GM12878 (cell line): ENCODE measurements around the gene OR5B3. TPM values are rescaled to one million over a fixed set of nuclear protein-coding genes. Genes with fewer than 3 reads are reported as not detected.

Source experiments
- ATAC-seq: fragments of 200-7000 bp; cut with Tn5 transposase; 3 replicates; pipeline ENCODE4 v1.9.1; 2020; ENCODE audit warnings: mild to moderate bottlenecking, moderate library complexity
- BruUV-seq: library from RNA; stranded (reverse); fragments of 400-500 nt; replicated peaks from 2 replicates; lab custom pipeline; 2021; lab: Mats Ljungman, UMichigan
- CTCF ChIA-PET: fragments of 300-600 bp; sonication (Branson Sonifier 250); formaldehyde crosslinking; extraction: SDS; loops from one replicate; lab custom pipeline; 2021; ENCODE audit warnings: inconsistent platforms; lab: Yijun Ruan, JAX
- POLR2A ChIA-PET: fragments of 350-600 bp; formaldehyde crosslinking; extraction: SDS; loops from one replicate; lab custom pipeline; 2021; ENCODE audit warnings: inconsistent platforms; lab: Charles Lee
- RAD21 ChIA-PET: fragments of 300-600 bp; sonication (Branson Sonifier 250); formaldehyde crosslinking; loops from one replicate; lab custom pipeline; 2023; ENCODE audit warnings: antibody characterized with exemption; ENCODE audit not compliant: unreplicated experiment; lab: Charles Lee
- SMC1A ChIA-PET: fragments of 300-600 bp; sonication (Branson Sonifier 250); formaldehyde crosslinking; loops from one replicate; lab custom pipeline; 2023; ENCODE audit not compliant: unreplicated experiment, uncharacterized antibody; lab: Charles Lee
- DNase-seq: peaks from one replicate; pipeline ENCODE4 v3.0.0-alpha.2; 2011; ENCODE audit warnings: low read depth, low spot score
- FAIRE-seq: peaks from 3 replicates; lab custom pipeline; 2011; peaks lifted over from hg19 to GRCh38; lab: Jason Lieb, UNC
- H2AFZ ChIP-seq: 2 replicates; pipeline ENCODE4 v1.6.0; 2011; ENCODE audit warnings: low read depth, low read length, control low read depth; ENCODE audit not compliant: control insufficient read depth
- H3K27ac ChIP-seq: 2 replicates; pipeline ENCODE4 v1.5.1; 2011; ENCODE audit warnings: control low read depth; ENCODE audit not compliant: control insufficient read depth, insufficient read depth
- H3K27me3 ChIP-seq, 2 experiments: replicated peaks in 1 of 2; 2 replicates each; pipeline versions ENCODE4 v1.6.0 to v1.6.1; 2011; ENCODE audit warnings: low read length in 1 of 2; ENCODE audit not compliant: control insufficient read depth in 2 of 2, insufficient read depth in 2 of 2
- H3K36me3 ChIP-seq, 2 experiments: 2 replicates each; pipeline ENCODE4 v1.5.1; 2011; ENCODE audit warnings: low read length in 1 of 2; ENCODE audit not compliant: control insufficient read depth in 2 of 2, insufficient read depth in 2 of 2
- H3K4me1 ChIP-seq: 2 replicates; pipeline ENCODE4 v1.6.1; 2011; ENCODE audit warnings: mild to moderate bottlenecking, low read length, moderate library complexity, mixed read lengths; ENCODE audit not compliant: control insufficient read depth, insufficient read depth
- H3K4me2 ChIP-seq: 2 replicates; pipeline ENCODE4 v1.6.0; 2011; ENCODE audit warnings: control low read depth; ENCODE audit not compliant: control insufficient read depth, insufficient read depth
- H3K4me3 ChIP-seq: fragments of 200-600 bp; sonication (generic); 2 replicates; pipeline ENCODE4 v1.5.1; 2016
- H3K79me2 ChIP-seq: 2 replicates; pipeline ENCODE4 v1.6.0; 2011; ENCODE audit warnings: low read length; ENCODE audit not compliant: control insufficient read depth, insufficient read depth
- H3K9ac ChIP-seq: 2 replicates; pipeline ENCODE4 v1.8.0; 2011; ENCODE audit warnings: low read length, control low read depth, mixed read lengths; ENCODE audit not compliant: control insufficient read depth, insufficient read depth
- H3K9me3 ChIP-seq: replicated peaks from 3 replicates; pipeline ENCODE4 v1.5.1; 2011; ENCODE audit warnings: mild to moderate bottlenecking, low read length; ENCODE audit not compliant: control insufficient read depth, insufficient read depth
- H4K20me1 ChIP-seq: 2 replicates; pipeline ENCODE4 v1.6.0; 2011; ENCODE audit not compliant: control insufficient read depth, insufficient read depth
- CBX5 ChIP-seq: sonication (generic); IDR thresholded peaks from 2 replicates; pipeline ENCODE4 v1.6.1; 2016; ENCODE audit warnings: low read depth, moderate library complexity, mild to moderate bottlenecking, inconsistent platforms
- CEBPB ChIP-seq, 2 experiments: fragments of 150-350 bp in 1 of 2; IDR thresholded peaks; 2 replicates each; pipeline ENCODE4 v1.6.1; 2012 to 2014; ENCODE audit warnings: low read depth in 2 of 2, low read length in 2 of 2, borderline replicate concordance in 1 of 2, inconsistent platforms in 1 of 2
- CHD1 ChIP-seq: IDR thresholded peaks from 2 replicates; pipeline ENCODE4 v1.6.1; 2012; ENCODE audit warnings: low read depth, low read length, improper control_type of control experiment
- CHD4 ChIP-seq: fragments of 200-600 bp; sonication (generic); IDR thresholded peaks from 2 replicates; pipeline ENCODE4 v1.6.1; 2016; ENCODE audit warnings: mild to moderate bottlenecking
- DPF2 ChIP-seq: fragments of 450-650 bp; IDR thresholded peaks from 2 replicates; pipeline ENCODE4 v1.6.1; 2017; ENCODE audit warnings: mild to moderate bottlenecking
- ESRRA ChIP-seq: IDR thresholded peaks from 2 replicates; pipeline ENCODE4 v1.6.1; 2012; ENCODE audit warnings: mild to moderate bottlenecking, low read length, improper control_type of control experiment
- HDAC2 ChIP-seq: fragments of 200-600 bp; sonication (generic); IDR thresholded peaks from 2 replicates; pipeline ENCODE4 v1.6.1; 2017
- RCOR1 ChIP-seq: conservative IDR thresholded peaks from 2 replicates; pipeline ENCODE4 v1.6.1; 2012; ENCODE audit warnings: low read depth, low read length, improper control_type of control experiment
- ZNF622 ChIP-seq: fragments of 450-650 bp; IDR thresholded peaks from 2 replicates; pipeline ENCODE4 v1.6.1; 2017; ENCODE audit warnings: mild to moderate bottlenecking, inconsistent platforms
- WGBS: methylation state at CpG from one replicate; pipeline ENCODE4 v1.1.6; 2016; ENCODE audit warnings: low lambda C conversion rate; ENCODE audit not compliant: insufficient replicate concordance, insufficient coverage; ENCODE audit errors: missing lambda C conversion rate; 5-methylcytosine and 5-hydroxymethylcytosine counted together
- in situ Hi-C: fragments of 300-500 bp; cut with MboI; formaldehyde crosslinking; loops from 9 replicates; pipeline ENCODE4 v1.14.3; 2018; ENCODE audit warnings: mixed read lengths
- intact Hi-C: fragments of 100-400 bp; cut with micrococcal nuclease; formaldehyde crosslinking; loops from one replicate; pipeline ENCODE4 v1.14.2; 2022; ENCODE audit not compliant: unreplicated experiment
- polyA plus RNA-seq, 11 experiments: library from polyadenylated mRNA; depleted of rRNA in 4 of 11; unstranded in 6 of 11; stranded (reverse) in 5 of 11; fragments of >200 nt; fragmentation: Nextera tagmentation in 4 of 11; fragmentation: Illumina TruSeq in 1 of 11; extraction: Ambion mirVana in 4 of 11; extraction: Trizol in 1 of 11; gene quantifications; 1 replicate in 1 of 11; 2 replicates in 10 of 11; pipeline versions ENCODE4 v1.2.1 to v1.2.3, GENCODE V29; 2011 to 2016; ENCODE audit warnings: inconsistent platforms in 2 of 11, missing spikeins in 2 of 11, low read depth in 1 of 11
- total RNA-seq, 4 experiments: library from RNA; depleted of rRNA in 3 of 4; stranded (reverse); fragments of >200 nt in 3 of 4; fragmentation: Illumina TruSeq in 1 of 4; extraction: Trizol in 1 of 4; gene quantifications; 2 replicates each; pipeline versions ENCODE4 v1.2.1 to v1.2.3, GENCODE V29; 2013 to 2021
- TF ChIP-seq, protein P1 (sequence below): fragments of 450-650 bp; formaldehyde crosslinking; IDR thresholded peaks from 2 replicates; pipeline ENCODE4 v1.4.0; 2020; ENCODE audit warnings: mild to moderate bottlenecking, moderate library complexity
- TF ChIP-seq, protein P2 (sequence below): IDR thresholded peaks from 2 replicates; pipeline ENCODE4 v1.6.1; 2011; ENCODE audit warnings: mild to moderate bottlenecking, low read depth, low read length, moderate library complexity; ENCODE audit not compliant: insufficient replicate concordance
- TF ChIP-seq, protein P3 (sequence below): IDR thresholded peaks from 2 replicates; pipeline ENCODE4 v1.6.1; 2012; ENCODE audit warnings: mild to moderate bottlenecking, low read depth, low read length

OR5B3 gene
- total and polyA plus RNA-seq, 10 of the 15 experiments (the other 5 are each of a cell fraction or from before 2014, with no cell fraction given), result not detected

DNA sequence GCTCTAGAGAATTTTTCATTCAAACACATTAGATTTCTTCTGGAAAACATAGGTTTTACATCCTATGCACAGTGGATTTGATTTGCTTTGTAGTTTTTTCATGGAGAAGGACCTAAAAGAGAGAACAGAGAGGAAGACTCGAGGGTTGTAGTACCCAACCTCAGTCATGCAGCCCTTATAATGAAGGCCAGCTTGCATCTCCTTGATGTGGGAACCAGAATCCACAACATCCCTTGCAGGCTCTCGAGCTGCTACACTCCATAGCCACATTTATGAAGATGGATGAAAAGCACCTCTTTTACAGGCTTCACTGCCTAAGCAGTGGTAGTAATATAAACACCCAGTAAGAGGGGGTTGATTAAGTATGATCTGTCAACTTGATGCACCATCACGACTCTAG, 44.9 kb upstream of the OR5B3 start:
- Histone ChIP-seq H3K79me2 (no peaks in the 10 kb centered on the region), H3K9me3 (no peaks in the 10 kb centered on the region), H3K36me3 (no peaks in the 10 kb centered on the region), H3K4me1 (no peaks in the 10 kb centered on the region), H4K20me1 (no peaks in the 10 kb centered on the region), H3K9ac (no peak overlapping the region), H2AFZ (no peak overlapping the region), H3K4me2 (no peak overlapping the region), H3K27me3 (no peaks in the 10 kb centered on the region), H3K27ac (no peak overlapping the region), H3K4me3 (no peak overlapping the region)
- ChIA-PET POLR2A (no interaction called here), RAD21 (no interaction called here), SMC1A (no interaction called here), CTCF (no interaction called here)
- intact Hi-C loops (no loop called here), in situ Hi-C loops (no loop called here)
- no peak for DNase-seq
- BruUV-seq, result no TSS peak
- no peak for FAIRE-seq
- WGBS, result 15% methylated on average over 3 of the region's 3 CpGs
- no peak for ATAC-seq
- TF ChIP-seq, protein P1, sequence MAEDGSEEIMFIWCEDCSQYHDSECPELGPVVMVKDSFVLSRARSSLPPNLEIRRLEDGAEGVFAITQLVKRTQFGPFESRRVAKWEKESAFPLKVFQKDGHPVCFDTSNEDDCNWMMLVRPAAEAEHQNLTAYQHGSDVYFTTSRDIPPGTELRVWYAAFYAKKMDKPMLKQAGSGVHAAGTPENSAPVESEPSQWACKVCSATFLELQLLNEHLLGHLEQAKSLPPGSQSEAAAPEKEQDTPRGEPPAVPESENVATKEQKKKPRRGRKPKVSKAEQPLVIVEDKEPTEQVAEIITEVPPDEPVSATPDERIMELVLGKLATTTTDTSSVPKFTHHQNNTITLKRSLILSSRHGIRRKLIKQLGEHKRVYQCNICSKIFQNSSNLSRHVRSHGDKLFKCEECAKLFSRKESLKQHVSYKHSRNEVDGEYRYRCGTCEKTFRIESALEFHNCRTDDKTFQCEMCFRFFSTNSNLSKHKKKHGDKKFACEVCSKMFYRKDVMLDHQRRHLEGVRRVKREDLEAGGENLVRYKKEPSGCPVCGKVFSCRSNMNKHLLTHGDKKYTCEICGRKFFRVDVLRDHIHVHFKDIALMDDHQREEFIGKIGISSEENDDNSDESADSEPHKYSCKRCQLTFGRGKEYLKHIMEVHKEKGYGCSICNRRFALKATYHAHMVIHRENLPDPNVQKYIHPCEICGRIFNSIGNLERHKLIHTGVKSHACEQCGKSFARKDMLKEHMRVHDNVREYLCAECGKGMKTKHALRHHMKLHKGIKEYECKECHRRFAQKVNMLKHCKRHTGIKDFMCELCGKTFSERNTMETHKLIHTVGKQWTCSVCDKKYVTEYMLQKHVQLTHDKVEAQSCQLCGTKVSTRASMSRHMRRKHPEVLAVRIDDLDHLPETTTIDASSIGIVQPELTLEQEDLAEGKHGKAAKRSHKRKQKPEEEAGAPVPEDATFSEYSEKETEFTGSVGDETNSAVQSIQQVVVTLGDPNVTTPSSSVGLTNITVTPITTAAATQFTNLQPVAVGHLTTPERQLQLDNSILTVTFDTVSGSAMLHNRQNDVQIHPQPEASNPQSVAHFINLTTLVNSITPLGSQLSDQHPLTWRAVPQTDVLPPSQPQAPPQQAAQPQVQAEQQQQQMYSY (CRISPR knock-in tag), result no peak
- TF ChIP-seq CHD4 (no peak), CEBPB (IDR thresholded peaks at IDR 0.05; ENCODE audit: borderline replicate concordance in 1 of 2, low read depth in 2 of 2, low read length in 2 of 2) (no peak), DPF2 (no peak), RCOR1 (no peak), ESRRA (no peak), CBX5 (no peak), HDAC2 (no peak), CHD1 (no peak), ZNF622 (no peak)
- TF ChIP-seq, protein P2, sequence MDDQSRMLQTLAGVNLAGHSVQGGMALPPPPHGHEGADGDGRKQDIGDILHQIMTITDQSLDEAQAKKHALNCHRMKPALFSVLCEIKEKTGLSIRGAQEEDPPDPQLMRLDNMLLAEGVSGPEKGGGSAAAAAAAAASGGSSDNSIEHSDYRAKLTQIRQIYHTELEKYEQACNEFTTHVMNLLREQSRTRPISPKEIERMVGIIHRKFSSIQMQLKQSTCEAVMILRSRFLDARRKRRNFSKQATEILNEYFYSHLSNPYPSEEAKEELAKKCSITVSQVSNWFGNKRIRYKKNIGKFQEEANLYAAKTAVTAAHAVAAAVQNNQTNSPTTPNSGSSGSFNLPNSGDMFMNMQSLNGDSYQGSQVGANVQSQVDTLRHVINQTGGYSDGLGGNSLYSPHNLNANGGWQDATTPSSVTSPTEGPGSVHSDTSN, result no peak
- TF ChIP-seq, protein P3, sequence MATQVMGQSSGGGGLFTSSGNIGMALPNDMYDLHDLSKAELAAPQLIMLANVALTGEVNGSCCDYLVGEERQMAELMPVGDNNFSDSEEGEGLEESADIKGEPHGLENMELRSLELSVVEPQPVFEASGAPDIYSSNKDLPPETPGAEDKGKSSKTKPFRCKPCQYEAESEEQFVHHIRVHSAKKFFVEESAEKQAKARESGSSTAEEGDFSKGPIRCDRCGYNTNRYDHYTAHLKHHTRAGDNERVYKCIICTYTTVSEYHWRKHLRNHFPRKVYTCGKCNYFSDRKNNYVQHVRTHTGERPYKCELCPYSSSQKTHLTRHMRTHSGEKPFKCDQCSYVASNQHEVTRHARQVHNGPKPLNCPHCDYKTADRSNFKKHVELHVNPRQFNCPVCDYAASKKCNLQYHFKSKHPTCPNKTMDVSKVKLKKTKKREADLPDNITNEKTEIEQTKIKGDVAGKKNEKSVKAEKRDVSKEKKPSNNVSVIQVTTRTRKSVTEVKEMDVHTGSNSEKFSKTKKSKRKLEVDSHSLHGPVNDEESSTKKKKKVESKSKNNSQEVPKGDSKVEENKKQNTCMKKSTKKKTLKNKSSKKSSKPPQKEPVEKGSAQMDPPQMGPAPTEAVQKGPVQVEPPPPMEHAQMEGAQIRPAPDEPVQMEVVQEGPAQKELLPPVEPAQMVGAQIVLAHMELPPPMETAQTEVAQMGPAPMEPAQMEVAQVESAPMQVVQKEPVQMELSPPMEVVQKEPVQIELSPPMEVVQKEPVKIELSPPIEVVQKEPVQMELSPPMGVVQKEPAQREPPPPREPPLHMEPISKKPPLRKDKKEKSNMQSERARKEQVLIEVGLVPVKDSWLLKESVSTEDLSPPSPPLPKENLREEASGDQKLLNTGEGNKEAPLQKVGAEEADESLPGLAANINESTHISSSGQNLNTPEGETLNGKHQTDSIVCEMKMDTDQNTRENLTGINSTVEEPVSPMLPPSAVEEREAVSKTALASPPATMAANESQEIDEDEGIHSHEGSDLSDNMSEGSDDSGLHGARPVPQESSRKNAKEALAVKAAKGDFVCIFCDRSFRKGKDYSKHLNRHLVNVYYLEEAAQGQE, result no peak
